ENCODE results near the gene AGRN.
"Not testable (repeated sequence)": the region's sequence is repeated elsewhere in the genome, so short reads cannot be mapped to it uniquely, and the experiment has no call there.

DNA sequence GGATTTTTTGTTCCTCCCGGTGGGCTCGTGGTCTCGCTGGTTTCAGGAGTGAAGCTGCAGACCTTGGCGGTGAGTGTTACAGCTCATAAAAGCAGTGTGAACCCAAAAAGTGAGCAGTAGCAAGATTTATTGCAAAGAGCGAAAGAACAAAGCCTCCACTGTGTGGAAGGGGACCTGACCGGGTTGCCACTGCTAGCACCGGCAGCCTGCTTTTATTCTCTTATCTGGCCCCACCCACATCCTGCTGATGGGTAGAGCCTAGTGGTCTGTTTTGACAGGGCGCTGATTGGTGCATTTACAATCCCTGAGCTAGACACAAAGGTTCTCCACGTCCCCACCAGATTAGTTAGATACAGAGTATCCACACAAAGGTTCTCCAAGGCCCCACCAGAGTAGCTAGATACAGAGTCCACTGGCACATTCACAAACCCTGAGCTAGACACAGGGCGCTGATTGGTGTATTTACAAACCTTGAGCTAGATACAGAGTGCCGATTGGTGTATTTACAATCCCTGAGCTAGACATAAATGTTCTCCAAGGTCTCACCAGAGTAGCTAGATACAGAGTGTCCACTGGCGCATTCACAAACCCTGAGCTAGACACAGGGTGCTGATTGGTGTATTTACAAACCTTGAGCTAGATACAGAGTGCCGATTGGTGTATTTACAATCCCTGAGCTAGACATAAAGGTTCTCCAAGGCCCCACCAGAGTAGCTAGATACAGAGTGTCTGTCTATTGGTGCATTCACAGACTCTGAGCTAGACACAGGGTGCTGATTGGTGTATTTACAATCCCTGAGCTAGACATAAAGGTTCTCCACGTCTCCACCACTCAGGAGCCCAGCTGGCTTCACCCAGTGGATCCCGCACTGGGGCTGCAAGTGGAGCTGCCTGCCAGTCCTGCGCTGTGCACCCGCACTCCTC, 2.3 kb upstream of the AGRN start:
- TF ChIP-seq CTCF (IDR thresholded peaks at IDR 0.05 in 2 of 3, conservative IDR thresholded peaks at IDR 0.05 in 1 of 3; ENCODE audit: borderline replicate concordance in 1 of 3, insufficient read depth in 1 of 3, low read depth in 2 of 3, low read length in 2 of 3); EZH2 (IDR thresholded peaks at IDR 0.05); POLR2AphosphoS5 (IDR thresholded peaks at IDR 0.05; ENCODE audit: low read depth, low read length); RAD21 (IDR thresholded peaks at IDR 0.05; ENCODE audit: low read depth); POLR2A (IDR thresholded peaks at IDR 0.05; ENCODE audit: borderline replicate concordance, extremely low read depth, insufficient read depth, insufficient read length); TCF7L2 (IDR thresholded peaks at IDR 0.05; ENCODE audit: borderline replicate concordance, extremely low read depth, insufficient read depth, insufficient read length); ZNF274 (IDR thresholded peaks at IDR 0.05; ENCODE audit: low read depth, low read length); MAX (IDR thresholded peaks at IDR 0.05); ZFX (IDR thresholded peaks at IDR 0.05); JUND (IDR thresholded peaks at IDR 0.05); REST (IDR thresholded peaks at IDR 0.05; ENCODE audit: low read depth): not testable (repeated sequence)

Measured in HCT116 (cell line).